HEK293T (cell line): Measurements from ENCODE around the gene KRT75.

Experiments
- CTCF ChIA-PET: fragments of 350-600 bp; formaldehyde crosslinking; extraction: SDS; loops from one replicate; lab custom pipeline; 2021; ENCODE audit warnings: antibody characterized with exemption, inconsistent platforms; lab: Yijun Ruan, JAX
- POLR2A ChIA-PET: fragments of 350-600 bp; formaldehyde crosslinking; extraction: SDS; loops from one replicate; lab custom pipeline; 2020; ENCODE audit warnings: antibody characterized with exemption, inconsistent platforms; lab: Yijun Ruan, JAX
- DNase-seq: peaks from one replicate; pipeline ENCODE4 v3.0.0; 2012; ENCODE audit warnings: mixed read lengths; ENCODE audit errors: extremely low spot score
- ARNT ChIP-seq: fragments of 450-650 bp; IDR thresholded peaks from 2 replicates; pipeline ENCODE4 v1.6.1; 2017; ENCODE audit warnings: mild to moderate bottlenecking
- BHLHE40 ChIP-seq: fragments of 450-650 bp; IDR thresholded peaks from 2 replicates; pipeline ENCODE4 v1.6.1; 2016; ENCODE audit warnings: mild to moderate bottlenecking, moderate library complexity, borderline replicate concordance
- CTBP1 ChIP-seq: fragments of 450-650 bp; IDR thresholded peaks from 2 replicates; pipeline ENCODE4 v1.6.1; 2016; ENCODE audit warnings: borderline replicate concordance
- ELF4 ChIP-seq: fragments of 450-650 bp; IDR thresholded peaks from 2 replicates; pipeline ENCODE4 v1.6.1; 2017; ENCODE audit warnings: antibody characterized with exemption
- FOXA1 ChIP-seq: fragments of 450-650 bp; IDR thresholded peaks from 2 replicates; pipeline ENCODE4 v1.6.1; 2016; ENCODE audit warnings: mild to moderate bottlenecking
- FOXK2 ChIP-seq: fragments of 450-650 bp; IDR thresholded peaks from 2 replicates; pipeline ENCODE4 v1.6.1; 2016; ENCODE audit warnings: mild to moderate bottlenecking
- FOXM1 ChIP-seq: fragments of 450-650 bp; IDR thresholded peaks from 2 replicates; pipeline ENCODE4 v1.6.1; 2017; ENCODE audit warnings: mild to moderate bottlenecking, borderline replicate concordance
- HDGF ChIP-seq: fragments of 450-650 bp; IDR thresholded peaks from 2 replicates; pipeline ENCODE4 v1.6.1; 2017; ENCODE audit warnings: antibody characterized with exemption, borderline replicate concordance
- L3MBTL2 ChIP-seq: fragments of 450-650 bp; conservative IDR thresholded peaks from 2 replicates; pipeline ENCODE4 v1.6.1; 2016; ENCODE audit warnings: mild to moderate bottlenecking
- LEF1 ChIP-seq: fragments of 450-650 bp; IDR thresholded peaks from 2 replicates; pipeline ENCODE4 v1.6.1; 2017; ENCODE audit warnings: mild to moderate bottlenecking, borderline replicate concordance
- NFRKB ChIP-seq: fragments of 450-650 bp; IDR thresholded peaks from 2 replicates; pipeline ENCODE4 v1.6.1; 2016; ENCODE audit warnings: mild to moderate bottlenecking, moderate library complexity
- SP1 ChIP-seq: fragments of 450-650 bp; IDR thresholded peaks from 2 replicates; pipeline ENCODE4 v1.6.1; 2017
- SUZ12 ChIP-seq: fragments of 450-650 bp; IDR thresholded peaks from 2 replicates; pipeline ENCODE4 v1.6.1; 2016; ENCODE audit warnings: mild to moderate bottlenecking
- TARDBP ChIP-seq: fragments of 450-650 bp; IDR thresholded peaks from 2 replicates; pipeline ENCODE4 v1.6.1; 2016
- ZNF384 ChIP-seq: fragments of 450-650 bp; IDR thresholded peaks from 2 replicates; pipeline ENCODE4 v1.6.1; 2016
- TF ChIP-seq, protein P1 (sequence below): fragments of 450-650 bp; IDR thresholded peaks from 2 replicates; pipeline ENCODE4 v1.6.1; 2016

KRT75 gene

DNA sequence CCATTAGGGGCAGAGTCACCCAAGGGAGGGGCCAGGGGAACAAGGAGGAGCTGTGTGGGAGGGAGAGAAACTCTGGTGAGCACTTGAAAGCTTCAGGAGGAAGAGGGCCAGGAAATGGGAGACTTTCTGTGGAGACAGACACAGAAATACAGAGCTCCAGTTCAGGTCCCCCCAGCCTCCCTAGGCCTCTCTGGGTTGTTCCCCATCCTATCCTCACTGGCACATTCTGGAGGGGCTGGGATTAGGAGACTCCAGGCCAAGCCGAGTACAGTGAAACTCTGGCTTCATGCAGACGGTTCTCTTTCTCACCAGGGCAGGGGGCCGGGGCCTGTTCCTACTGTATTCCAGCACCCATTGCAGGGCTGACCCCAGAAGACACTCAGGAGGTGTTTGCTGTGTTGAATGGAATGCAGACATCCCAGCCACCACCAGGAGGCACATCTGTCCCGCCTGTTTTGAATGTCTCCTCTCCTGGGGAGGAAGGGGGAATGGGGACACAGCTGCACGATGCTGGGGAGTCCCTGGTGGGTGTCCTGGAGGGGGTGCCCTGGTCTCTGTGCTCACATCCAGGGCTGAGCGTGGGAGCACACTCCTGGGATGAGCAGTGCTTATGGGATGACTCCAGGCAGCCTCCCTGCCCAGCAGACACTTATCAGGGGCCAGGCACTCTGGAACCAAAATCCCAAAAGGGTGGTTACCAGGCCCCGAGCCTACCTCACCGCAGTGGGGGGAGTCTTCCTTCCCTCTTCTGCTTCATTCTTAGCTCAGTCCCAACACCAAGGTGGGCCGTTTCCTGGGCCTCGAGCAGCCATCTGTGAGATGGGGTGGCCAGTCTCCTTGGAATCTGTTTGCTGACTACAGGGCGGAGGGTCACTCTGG, 43.2 kb downstream of the KRT75 start:
- CTCF ChIA-PET: interaction anchor here (0.9 to 1.3 kb wide), 2 partner anchors 18 to 489 kb away, joined by 4 to 7 read pairs; no protein-coding TSS in a partner anchor

GRCh38 chr12:52389313-52390207, 44.6 kb downstream of the KRT75 start:
- CTCF ChIA-PET: no interaction called here
- POLR2A ChIA-PET: no interaction called here

More for the DNA sequence above, 43.2 kb downstream of the KRT75 start:
- TF ChIP-seq FOXA1: no peak
- no peak for TF ChIP-seq ELF4
- no peak for TF ChIP-seq L3MBTL2
- no peak for TF ChIP-seq SUZ12
- no peak for TF ChIP-seq FOXM1
- TF ChIP-seq BHLHE40: no peak
- TF ChIP-seq TARDBP: no peak
- TF ChIP-seq ARNT: no peak
- TF ChIP-seq CTBP1: no peak
- TF ChIP-seq HDGF: no peak
- no peak for TF ChIP-seq SP1
- TF ChIP-seq NFRKB: no peak
- no peak for TF ChIP-seq ZNF384
- TF ChIP-seq FOXK2: no peak
- no peak for TF ChIP-seq LEF1
- TF ChIP-seq, protein P1, sequence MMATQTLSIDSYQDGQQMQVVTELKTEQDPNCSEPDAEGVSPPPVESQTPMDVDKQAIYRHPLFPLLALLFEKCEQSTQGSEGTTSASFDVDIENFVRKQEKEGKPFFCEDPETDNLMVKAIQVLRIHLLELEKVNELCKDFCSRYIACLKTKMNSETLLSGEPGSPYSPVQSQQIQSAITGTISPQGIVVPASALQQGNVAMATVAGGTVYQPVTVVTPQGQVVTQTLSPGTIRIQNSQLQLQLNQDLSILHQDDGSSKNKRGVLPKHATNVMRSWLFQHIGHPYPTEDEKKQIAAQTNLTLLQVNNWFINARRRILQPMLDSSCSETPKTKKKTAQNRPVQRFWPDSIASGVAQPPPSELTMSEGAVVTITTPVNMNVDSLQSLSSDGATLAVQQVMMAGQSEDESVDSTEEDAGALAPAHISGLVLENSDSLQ: no peak
- DNase-seq: peak; percentile 46
- POLR2A ChIA-PET: no interaction called here

DNA sequence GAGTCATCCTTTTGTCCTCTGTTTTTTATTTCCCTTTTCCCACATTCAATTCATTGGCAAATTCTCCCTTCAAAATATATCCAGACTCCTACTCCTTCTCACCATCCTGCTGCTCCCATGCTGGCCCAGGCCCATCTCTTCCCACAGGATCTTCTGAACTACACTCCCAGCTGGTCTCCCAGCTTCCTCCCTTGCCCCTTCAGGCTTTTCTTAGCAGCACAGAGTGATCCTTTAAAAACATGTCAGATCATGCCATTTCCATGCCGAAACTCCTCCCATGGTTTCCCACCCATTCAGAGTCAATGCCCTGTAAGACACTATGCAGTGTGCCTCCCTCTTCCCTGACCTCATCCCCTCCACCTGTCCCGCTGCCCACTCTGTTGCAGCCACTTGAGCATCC, 46.3 kb downstream of the KRT75 start:
- ChIA-PET POLR2A (no interaction called here), CTCF (no interaction called here)
- no peak for TF ChIP-seq SUZ12
- TF ChIP-seq, protein P1: no peak
- no peak for TF ChIP-seq L3MBTL2
- TF ChIP-seq LEF1: no peak
- TF ChIP-seq NFRKB: no peak
- TF ChIP-seq FOXA1: no peak
- no peak for TF ChIP-seq ARNT
- no peak for TF ChIP-seq ELF4
- TF ChIP-seq FOXK2: no peak
- TF ChIP-seq TARDBP: no peak
- no peak for TF ChIP-seq BHLHE40
- TF ChIP-seq CTBP1: no peak
- TF ChIP-seq FOXM1: no peak
- no peak for TF ChIP-seq HDGF
- DNase-seq: no peak

More at GRCh38 chr12:52389313-52390207, 44.6 kb downstream of the KRT75 start:
- DNase-seq: no peak
- TF ChIP-seq, protein P1: no peak
- TF ChIP-seq HDGF: no peak
- no peak for TF ChIP-seq FOXM1
- no peak for TF ChIP-seq SUZ12
- no peak for TF ChIP-seq FOXA1
- TF ChIP-seq BHLHE40: no peak
- no peak for TF ChIP-seq ELF4
- TF ChIP-seq CTBP1: no peak
- no peak for TF ChIP-seq NFRKB
- no peak for TF ChIP-seq LEF1
- no peak for TF ChIP-seq ARNT
- TF ChIP-seq SP1: no peak

DNA sequence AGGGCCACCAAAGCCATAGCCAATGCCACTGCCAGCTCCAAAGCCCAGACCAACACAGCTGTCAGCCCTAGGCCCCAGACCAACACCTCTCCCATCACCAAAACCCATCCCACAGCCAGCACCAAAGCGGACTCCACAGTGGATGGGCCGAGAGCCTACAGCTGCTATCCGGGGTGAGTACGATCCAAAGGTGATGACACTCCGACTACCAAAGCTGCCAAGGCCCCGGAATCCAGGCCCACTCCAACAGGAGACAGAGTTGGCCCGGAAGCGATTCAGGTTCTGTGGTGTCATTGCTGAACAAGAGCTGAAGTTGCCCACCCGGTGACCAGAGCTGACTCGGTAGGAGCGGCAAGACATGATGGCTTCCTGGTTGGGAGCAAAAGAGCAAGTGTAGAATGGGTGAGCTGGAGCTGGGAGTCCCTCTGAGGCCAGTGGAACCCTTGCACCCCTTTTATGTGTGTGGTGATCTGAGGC, 48.9 kb downstream of the KRT75 start, which contains the start of gene KRT84:
Gene KRT84, minus strand, starts transcription at position 427 of the 477 bp plus-strand sequence. Its CDS starts 67 bp downstream, at position 360.
- ChIA-PET POLR2A (no interaction called here), CTCF (interaction anchor here (0.7 to 1.5 kb wide), 3 partner anchors 13 to 494 kb away, joined by 3 to 4 read pairs (median 3); no protein-coding TSS in a partner anchor)
- DNase-seq: no peak
- TF ChIP-seq FOXM1 (no peak), FOXA1 (no peak), SP1 (no peak)

DNA sequence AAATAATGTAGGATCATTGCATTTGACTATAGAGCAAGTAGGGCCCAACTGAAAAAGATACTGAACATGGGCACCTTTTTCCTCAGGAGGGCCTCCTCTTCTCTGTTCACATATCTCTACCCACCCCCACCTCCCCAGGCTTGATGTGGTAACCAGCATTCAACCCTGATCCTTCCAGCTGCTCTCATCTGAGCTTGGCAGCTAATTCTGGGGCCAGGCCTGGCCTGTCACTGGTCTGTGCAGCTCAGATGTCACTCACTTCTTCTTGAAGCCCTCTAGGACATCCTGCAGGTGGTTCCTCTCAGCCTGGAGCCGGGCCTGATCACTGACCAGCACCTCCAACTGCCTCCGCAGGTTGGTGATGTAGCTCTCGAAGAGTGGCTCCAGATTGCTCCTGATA, 50.8 kb downstream of the KRT75 start:
- DNase-seq: no peak
- TF ChIP-seq HDGF (no peak), ZNF384 (no peak), LEF1 (no peak), BHLHE40 (no peak), FOXA1 (no peak), SP1 (no peak), NFRKB (no peak), FOXK2 (no peak), FOXM1 (no peak), L3MBTL2 (no peak), ARNT (no peak)
- TF ChIP-seq, protein P1: no peak
- CTCF ChIA-PET: interaction anchor here (0.6 to 0.8 kb wide), 2 partner anchors 10 to 487 kb away, joined by 3 read pairs; no protein-coding TSS in a partner anchor
- POLR2A ChIA-PET: no interaction called here
